Measurements from ENCODE around the gene SETD3.
A peak's percentile ranks its signal among the peaks of the same experiment; 100 is the strongest.

Gene SETD3

DNA sequence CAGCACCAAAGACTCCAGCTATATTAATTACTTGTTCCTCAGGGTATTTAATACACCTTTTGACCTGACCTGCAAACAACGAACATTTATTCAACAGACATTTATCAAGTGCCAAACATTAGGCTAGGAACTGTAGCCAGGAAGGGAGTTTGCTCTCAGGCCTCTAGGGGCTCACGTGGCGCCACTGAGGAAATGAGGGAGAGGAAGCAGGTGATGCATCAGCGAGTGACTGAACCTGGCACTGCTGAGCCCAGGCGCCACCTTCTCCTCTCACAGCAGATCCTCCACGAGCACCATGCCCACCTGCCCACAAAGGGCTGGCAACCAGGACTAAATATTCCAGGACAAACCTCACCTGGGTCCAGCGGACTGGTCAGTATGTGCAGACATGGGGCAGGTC is 50.2 kb downstream of the SETD3 start:
- no peaks in the 10 kb centered on the region for H3K9me2 ChIP-seq (replicated peaks; ENCODE audit: insufficient read depth, low read length)
- no peaks in the 10 kb centered on the region for H3K27me3 ChIP-seq (ENCODE audit: low read length)
- H3K9me3 ChIP-seq (ENCODE audit: insufficient read depth, low read length): no peaks in the 10 kb centered on the region
- no peak overlapping the region for H3K27ac ChIP-seq (ENCODE audit: low read depth, low read length)
- no peak overlapping the region for H2AFZ ChIP-seq (ENCODE audit: low read depth, low read length, severe bottlenecking)
- H3K79me2 ChIP-seq (ENCODE audit: insufficient read depth, low read length): no peaks in the 10 kb centered on the region
- no peak overlapping the region for H3K4me2 ChIP-seq (ENCODE audit: low read depth, low read length, poor library complexity, severe bottlenecking)
- H3F3A ChIP-seq (ENCODE audit: insufficient read depth): no peaks in the 10 kb centered on the region
- H3K9ac ChIP-seq (ENCODE audit: low read length): no peak overlapping the region
- H3K36me3 ChIP-seq (ENCODE audit: low read length): no peaks in the 10 kb centered on the region
- no peaks in the 10 kb centered on the region for H4K20me1 ChIP-seq (ENCODE audit: low read depth, low read length)
- TF ChIP-seq CTCF (IDR thresholded peaks at IDR 0.05; ENCODE audit: insufficient read depth, low read length, poor library complexity, severe bottlenecking) (peak; percentile 55), EZH2phosphoT487 (conservative IDR thresholded peaks at IDR 0.05; ENCODE audit: low read length) (no peak)
- H3K4me3 ChIP-seq (ENCODE audit: insufficient read depth, low read length, poor library complexity, severe bottlenecking): no peak overlapping the region

- TF ChIP-seq CTCF (IDR thresholded peaks at IDR 0.05; ENCODE audit: insufficient read depth, low read length, poor library complexity, severe bottlenecking): no peak
- no peak for TF ChIP-seq EZH2phosphoT487 (conservative IDR thresholded peaks at IDR 0.05; ENCODE audit: low read length)
Observed at GRCh38 chr14:99427632-99428300, 52.9 kb downstream of the SETD3 start.

DNA sequence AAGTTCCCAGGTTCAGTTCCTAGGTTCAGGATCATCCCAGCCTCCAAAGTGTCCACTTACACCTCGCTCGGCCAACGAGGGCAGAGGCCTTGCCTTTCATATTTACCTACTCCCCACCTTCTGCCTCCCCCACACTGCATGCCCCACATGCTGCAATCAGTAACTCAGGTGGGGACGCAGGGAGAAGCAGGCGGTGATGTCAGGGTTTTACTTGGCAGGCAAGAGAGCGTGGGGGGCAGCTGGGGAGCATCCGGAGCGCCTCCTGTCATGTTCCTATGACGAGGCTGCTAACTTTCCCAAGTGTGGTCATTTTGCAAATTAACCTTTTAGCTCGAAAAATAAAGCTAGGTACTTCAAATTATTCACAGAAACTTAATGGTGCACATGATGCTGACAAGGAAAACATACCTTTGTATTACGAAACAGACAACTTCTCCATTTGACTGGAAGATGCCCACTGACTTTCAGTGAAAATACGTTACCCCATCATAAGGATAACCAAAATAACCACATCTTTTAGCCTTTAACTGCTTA is 53.8 kb downstream of the SETD3 start:
- H3K9ac ChIP-seq (ENCODE audit: low read length): no peak overlapping the region
- H3K27me3 ChIP-seq (ENCODE audit: low read length): no peaks in the 10 kb centered on the region
- TF ChIP-seq EZH2phosphoT487 (conservative IDR thresholded peaks at IDR 0.05; ENCODE audit: low read length) (no peak), CTCF (IDR thresholded peaks at IDR 0.05; ENCODE audit: insufficient read depth, low read length, poor library complexity, severe bottlenecking) (no peak)
- no peaks in the 10 kb centered on the region for H3K36me3 ChIP-seq (ENCODE audit: low read length)
- H2AFZ ChIP-seq (ENCODE audit: low read depth, low read length, severe bottlenecking): no peak overlapping the region
- H3F3A ChIP-seq (ENCODE audit: insufficient read depth): no peaks in the 10 kb centered on the region
- H4K20me1 ChIP-seq (ENCODE audit: low read depth, low read length): no peaks in the 10 kb centered on the region
- H3K9me3 ChIP-seq (ENCODE audit: insufficient read depth, low read length): no peaks in the 10 kb centered on the region
- no peaks in the 10 kb centered on the region for H3K9me2 ChIP-seq (replicated peaks; ENCODE audit: insufficient read depth, low read length)
- H3K27ac ChIP-seq (ENCODE audit: low read depth, low read length): no peak overlapping the region
- H3K79me2 ChIP-seq (ENCODE audit: insufficient read depth, low read length): no peaks in the 10 kb centered on the region
- no peak overlapping the region for H3K4me3 ChIP-seq (ENCODE audit: insufficient read depth, low read length, poor library complexity, severe bottlenecking)
- no peak overlapping the region for H3K4me2 ChIP-seq (ENCODE audit: low read depth, low read length, poor library complexity, severe bottlenecking)

More at GRCh38 chr14:99427632-99428300, 52.9 kb downstream of the SETD3 start:
- no peaks in the 10 kb centered on the region for H3K79me2 ChIP-seq (ENCODE audit: insufficient read depth, low read length)
- no peak overlapping the region for H3K4me2 ChIP-seq (ENCODE audit: low read depth, low read length, poor library complexity, severe bottlenecking)
- H3K9me2 ChIP-seq (replicated peaks; ENCODE audit: insufficient read depth, low read length): no peaks in the 10 kb centered on the region
- H3K27me3 ChIP-seq (ENCODE audit: low read length): no peaks in the 10 kb centered on the region
- H3F3A ChIP-seq (ENCODE audit: insufficient read depth): no peaks in the 10 kb centered on the region
- no peak overlapping the region for H2AFZ ChIP-seq (ENCODE audit: low read depth, low read length, severe bottlenecking)
- H3K4me3 ChIP-seq (ENCODE audit: insufficient read depth, low read length, poor library complexity, severe bottlenecking): no peak overlapping the region
- H3K9ac ChIP-seq (ENCODE audit: low read length): no peak overlapping the region
- no peaks in the 10 kb centered on the region for H4K20me1 ChIP-seq (ENCODE audit: low read depth, low read length)
- no peaks in the 10 kb centered on the region for H3K36me3 ChIP-seq (ENCODE audit: low read length)
- no peaks in the 10 kb centered on the region for H3K9me3 ChIP-seq (ENCODE audit: insufficient read depth, low read length)
- H3K27ac ChIP-seq (ENCODE audit: low read depth, low read length): no peak overlapping the region

Measured in SU-DHL-6 (cell line).